ENCODE results near the gene CPZ.
"Not testable (repeated sequence)": the region's sequence is repeated elsewhere in the genome, so short reads cannot be mapped to it uniquely, and the experiment has no call there.

DNA sequence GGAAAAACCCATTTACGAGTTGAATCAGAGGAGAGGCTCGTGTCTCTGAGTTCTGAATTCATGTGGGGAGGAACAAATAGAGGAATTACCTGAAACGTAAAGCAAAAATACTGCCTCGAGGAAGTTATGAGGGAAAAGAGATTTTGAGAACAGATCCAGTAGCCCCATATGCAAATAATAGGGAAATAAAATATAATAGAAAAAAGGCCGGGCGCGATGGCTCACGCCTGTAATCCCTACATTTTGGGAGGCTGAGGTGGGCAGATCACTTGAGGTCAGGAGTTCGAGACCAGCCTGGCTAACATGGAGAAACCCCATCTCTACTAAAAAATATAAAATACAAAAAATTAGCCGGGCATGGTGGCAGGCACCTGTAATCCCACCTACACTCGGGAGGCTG is 42.2 kb downstream of the CPZ start:
- not testable (repeated sequence) for TF ChIP-seq EZH2 (IDR thresholded peaks at IDR 0.05; ENCODE audit: borderline replicate concordance, insufficient read depth, low read depth, low read length, poor library complexity, severe bottlenecking); CTCF (IDR thresholded peaks at IDR 0.05)
